Measurements from ENCODE around the gene SPG11.
"Not testable (repeated sequence)": the region's sequence is repeated elsewhere in the genome, so short reads cannot be mapped to it uniquely, and the experiment has no call there.

The SPG11 gene

GRCh38 chr15:44620081-44620480, 43.4 kb downstream of the SPG11 start:
- DNase-seq, result no peak

GRCh38 chr15:44616974-44617373, 46.5 kb downstream of the SPG11 start:
- DNase-seq, result no peak

GRCh38 chr15:44606740-44607139, 56.7 kb downstream of the SPG11 start:
- no peak for DNase-seq

GRCh38 chr15:44603126-44603525, 60.3 kb downstream of the SPG11 start:
- DNase-seq, result no peak

- no peak for DNase-seq
Observed at GRCh38 chr15:44598892-44599291, 64.6 kb downstream of the SPG11 start.

GRCh38 chr15:44598066-44598465, 65.4 kb downstream of the SPG11 start:
- DNase-seq, result no peak

DNA sequence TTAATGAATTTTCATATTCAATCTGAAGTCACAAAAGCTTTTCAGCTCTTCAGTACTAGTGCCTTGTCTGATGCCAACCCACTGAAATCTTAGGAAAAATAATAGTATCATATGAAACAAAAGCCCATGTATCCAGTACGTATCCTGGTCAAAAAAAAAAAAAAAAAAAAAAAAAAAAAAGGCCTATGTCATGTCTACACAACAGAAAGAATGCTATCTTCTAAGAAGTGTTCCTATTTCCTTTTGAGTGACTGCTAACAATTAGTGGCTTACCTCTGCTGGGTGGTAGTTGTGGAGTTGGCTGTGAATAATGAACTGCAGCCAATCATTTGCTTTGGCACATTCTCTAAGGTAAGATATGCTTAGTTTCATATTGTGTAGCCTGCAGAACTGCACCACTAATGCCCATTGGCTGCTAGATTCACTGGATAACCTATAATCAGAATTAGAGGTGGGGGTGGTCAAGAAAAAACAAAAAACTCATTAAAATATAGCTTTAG, 66.9 kb downstream of the SPG11 start:
- DNase-seq, result no peak

- no peak for DNase-seq
Observed at GRCh38 chr15:44595656-44596510, 67.6 kb downstream of the SPG11 start.

- no peak for DNase-seq
Observed at GRCh38 chr15:44595246-44595645, 68.2 kb downstream of the SPG11 start.

DNA sequence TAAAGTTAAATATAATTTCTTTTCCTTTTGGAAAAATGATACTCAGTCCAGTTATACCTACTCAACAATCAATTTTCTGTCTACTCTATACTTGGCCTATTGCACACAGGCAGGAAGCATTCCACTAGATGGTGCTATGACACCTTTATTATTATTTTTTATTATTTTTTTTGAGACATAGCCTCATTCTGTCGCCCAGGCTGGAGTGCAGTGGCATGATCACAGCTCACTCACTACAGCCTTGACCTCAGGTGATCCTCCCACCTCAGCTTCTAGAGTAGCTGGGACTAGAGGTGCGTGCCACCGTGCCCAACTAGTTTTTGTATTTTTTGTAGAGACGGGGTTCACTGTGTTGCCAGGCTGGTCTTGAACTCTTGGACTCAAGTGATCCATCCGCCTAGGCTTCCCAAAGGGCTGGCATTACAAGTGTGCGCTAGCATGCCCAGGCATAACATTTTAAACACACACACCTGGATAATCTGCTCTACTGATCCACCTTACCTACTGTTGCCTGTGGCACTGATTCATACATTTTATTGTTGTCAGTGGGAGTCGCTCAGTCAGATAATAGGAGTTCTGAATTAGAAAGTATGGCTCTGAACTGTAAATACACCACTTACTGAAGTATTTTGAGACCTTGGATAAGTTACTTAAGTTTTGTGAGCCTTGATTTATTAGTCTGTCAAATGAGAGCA, 70.3 kb downstream of the SPG11 start:
- DNase-seq, result peak; percentile 31 to 43

- no peak for DNase-seq
Observed at GRCh38 chr15:44591326-44591725, 72.1 kb downstream of the SPG11 start.

DNA sequence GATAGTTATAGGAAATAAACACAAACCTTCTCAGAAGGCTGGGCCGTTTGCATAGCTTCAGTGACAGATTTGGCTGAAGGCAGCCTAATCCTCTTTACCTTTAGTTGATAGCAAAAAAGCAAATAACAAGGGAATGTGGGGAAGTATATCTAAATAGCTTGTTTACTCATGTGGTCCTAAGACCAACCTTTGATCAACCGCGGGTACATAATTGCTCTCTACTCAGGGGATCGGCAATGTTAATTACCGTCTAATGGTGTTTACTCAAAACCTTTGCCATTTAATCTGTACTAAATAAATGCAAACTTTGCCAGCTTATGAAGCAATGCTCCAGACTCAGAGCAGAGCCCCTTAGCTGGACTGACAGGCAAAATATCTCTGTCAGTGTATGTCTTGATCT, 74.9 kb downstream of the SPG11 start:
- no peak for DNase-seq

GRCh38 chr15:44585633-44586032, 77.8 kb downstream of the SPG11 start:
- no peak for DNase-seq

- DNase-seq, result peak; percentile 39 to 40
Observed at GRCh38 chr15:44584162-44584749, 79.2 kb downstream of the SPG11 start.

- no peak for DNase-seq
Observed at GRCh38 chr15:44580105-44580504, 83.4 kb downstream of the SPG11 start.

DNA sequence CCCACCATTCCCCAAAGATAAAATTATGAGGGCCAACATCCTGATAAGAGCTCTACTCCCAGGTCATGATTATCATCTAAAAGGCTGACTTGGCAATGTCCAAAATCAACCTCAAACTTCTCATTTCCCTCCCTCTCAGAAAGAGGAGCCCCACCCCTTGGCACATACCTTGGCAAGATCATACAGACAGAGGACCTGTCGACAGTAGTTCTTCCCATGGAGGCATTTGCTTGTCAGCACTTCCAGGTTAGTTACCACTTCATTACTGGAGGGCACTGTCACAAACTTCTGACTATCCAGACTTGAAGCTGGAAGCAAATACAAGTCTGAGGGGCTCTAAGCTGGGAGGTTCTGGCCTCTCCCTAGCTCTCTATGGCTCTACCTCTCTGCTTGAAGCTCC, 88.7 kb downstream of the SPG11 start:
- no peak for DNase-seq

- DNase-seq, result no peak
Observed at GRCh38 chr15:44573386-44573785, 90.1 kb downstream of the SPG11 start.

DNA sequence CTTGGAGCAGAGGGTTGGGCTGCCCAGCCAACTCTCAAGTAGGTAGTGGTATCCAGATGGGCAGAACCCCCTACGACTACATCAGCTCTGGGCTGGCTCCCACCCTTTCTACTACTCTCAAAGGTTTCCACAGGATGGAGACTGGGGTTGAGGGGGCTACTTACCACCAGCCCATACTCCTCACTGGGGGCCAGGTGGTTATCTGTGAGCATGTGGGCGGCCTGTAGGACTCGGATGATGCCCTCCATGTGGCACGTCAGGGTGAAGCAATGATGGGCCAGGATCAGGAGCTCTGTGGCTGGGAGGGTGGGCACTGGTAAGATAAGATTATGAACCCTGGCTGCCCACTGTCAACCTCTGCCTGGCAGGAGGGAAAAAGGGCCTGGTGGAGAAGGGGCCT, 93.1 kb downstream of the SPG11 start:
- no peak for DNase-seq

DNA sequence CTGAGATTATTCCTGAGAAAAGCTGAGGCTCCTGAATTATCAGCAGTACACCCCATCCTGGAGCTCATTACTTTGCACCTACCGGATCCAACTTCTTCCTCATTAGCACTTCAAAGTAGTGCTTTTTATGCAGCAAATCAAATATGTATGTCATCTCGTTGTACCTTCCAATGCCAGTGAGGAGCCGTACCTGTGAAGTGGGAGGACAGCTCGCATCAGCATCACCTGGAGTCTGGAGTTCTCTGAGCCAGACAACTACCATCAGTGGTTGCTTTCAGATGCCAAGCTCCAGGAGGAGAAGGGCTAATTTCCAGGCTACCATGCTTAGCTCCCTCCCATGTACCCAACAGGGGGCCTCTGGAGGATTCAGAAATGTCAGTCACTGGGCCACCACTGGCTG, 94.1 kb downstream of the SPG11 start:
- DNase-seq, result no peak

DNA sequence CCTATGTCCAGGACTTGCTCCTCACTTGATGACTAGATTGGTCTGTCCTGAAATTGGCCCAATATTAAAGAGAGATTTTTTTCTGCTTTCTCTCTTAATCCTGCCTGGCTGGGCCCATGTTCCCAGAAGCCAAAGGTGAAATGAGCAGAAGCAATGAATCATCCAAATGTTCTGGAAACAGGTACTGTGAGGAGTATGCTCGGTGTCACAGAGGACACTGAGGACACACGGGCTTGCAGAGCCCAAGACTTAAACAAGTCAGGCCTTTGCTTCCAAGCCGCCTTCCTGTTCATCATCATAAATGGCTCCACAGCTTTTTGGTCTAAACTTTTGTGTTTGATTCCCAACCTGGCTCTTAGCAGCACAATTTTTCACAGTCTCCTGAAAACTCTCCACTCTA, 95.1 kb downstream of the SPG11 start:
- no peak for DNase-seq

DNA sequence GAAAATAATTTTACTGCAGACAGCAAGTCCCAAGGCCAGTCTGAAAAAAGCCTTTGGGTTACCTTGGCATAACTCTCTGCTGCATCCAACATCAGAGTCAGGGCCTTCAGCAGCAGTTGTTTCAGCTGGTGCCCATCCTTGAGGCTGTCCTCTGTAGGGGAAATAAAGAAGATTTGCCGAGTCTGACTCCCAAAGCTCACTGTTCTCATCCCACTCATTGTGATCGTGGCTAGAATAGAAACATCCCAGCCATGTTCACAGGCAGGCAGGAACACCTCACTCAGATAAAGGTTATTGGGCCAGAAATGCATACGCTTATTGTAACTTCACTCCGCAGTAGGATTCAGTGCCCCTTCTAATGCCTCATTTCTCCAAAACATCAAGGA, 97.3 kb downstream of the SPG11 start:
- DNase-seq, result no peak

DNA sequence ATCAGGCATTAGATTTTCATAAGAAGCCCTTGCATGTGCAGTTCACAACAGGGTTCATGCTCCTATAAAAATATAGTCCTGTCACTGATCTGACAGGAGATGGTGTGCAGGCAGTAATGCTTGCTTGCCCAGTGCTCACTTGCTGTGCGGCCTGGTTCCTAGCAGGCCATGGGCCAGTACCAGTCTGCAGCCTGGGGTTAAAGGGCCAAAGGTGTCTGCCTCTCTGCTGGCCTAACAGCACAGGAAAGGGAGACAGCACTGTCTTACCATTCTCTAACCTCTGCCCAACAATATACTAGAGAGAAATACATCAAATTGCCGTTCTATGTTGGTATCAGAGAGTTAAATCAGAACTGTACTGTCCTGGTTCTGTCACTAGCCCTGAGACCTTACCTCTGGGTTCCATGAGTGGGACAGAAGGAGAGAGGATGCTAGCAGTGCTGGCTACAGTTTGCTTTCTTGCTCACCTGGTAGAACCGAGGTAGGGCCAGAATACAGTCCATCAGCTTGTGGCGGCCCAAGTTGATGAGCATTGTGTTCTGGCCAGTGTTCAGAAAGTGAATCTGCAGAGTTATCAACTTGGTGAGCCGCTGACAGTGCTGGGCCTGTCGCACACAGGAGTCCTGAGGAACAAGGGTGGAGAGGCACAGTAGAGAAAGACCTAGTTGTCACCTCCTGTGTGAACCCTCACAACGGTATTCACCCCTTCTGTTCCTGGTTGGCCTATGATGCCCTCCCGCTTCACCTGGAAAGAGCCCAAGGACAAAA, 97.9 kb downstream of the SPG11 start:
- no peak for DNase-seq

DNA sequence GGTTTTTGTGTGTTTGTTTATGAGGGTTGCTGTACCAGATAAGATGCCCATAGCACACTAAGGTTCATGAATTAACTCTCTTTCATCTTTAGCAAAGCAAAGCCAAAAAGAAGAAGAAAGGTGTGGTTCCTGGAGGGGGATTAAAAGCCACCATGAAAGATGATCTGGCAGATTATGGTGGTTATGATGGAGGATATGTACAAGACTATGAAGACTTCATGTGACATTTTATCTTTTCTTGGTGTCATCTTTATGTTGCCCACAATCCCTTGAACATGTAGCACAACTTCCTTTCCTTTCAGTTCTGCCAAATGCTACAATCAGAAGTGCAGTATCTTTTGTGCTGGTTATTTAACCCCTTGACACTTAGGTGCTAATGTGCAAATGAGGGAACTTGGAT, 102.5 kb downstream of the SPG11 start:
- not testable (repeated sequence) for DNase-seq
